ENCODE measurements around the gene COL16A1. TPM values are rescaled to one million over a fixed set of nuclear protein-coding genes. Genes with fewer than 3 reads are reported as not detected.

COL16A1 gene
- polyA plus RNA-seq, 1 experiment: 35.4 TPM

- Histone ChIP-seq H3K27ac (ENCODE audit: low read depth, low read length) (no peak overlapping the region), H3K4me3 (ENCODE audit: low read depth, low read length) (no peak overlapping the region), H3K27me3 (ENCODE audit: control insufficient read depth, insufficient read depth, low read length) (no peaks in the 10 kb centered on the region), H3K9me3 (ENCODE audit: control insufficient read depth, insufficient read depth, low read length) (no peaks in the 10 kb centered on the region)
- POLR2A ChIA-PET: no interaction called here
- peak; percentile 24 for DNase-seq (ENCODE audit: low read depth, low spot score)
- TF ChIP-seq, protein P1, sequence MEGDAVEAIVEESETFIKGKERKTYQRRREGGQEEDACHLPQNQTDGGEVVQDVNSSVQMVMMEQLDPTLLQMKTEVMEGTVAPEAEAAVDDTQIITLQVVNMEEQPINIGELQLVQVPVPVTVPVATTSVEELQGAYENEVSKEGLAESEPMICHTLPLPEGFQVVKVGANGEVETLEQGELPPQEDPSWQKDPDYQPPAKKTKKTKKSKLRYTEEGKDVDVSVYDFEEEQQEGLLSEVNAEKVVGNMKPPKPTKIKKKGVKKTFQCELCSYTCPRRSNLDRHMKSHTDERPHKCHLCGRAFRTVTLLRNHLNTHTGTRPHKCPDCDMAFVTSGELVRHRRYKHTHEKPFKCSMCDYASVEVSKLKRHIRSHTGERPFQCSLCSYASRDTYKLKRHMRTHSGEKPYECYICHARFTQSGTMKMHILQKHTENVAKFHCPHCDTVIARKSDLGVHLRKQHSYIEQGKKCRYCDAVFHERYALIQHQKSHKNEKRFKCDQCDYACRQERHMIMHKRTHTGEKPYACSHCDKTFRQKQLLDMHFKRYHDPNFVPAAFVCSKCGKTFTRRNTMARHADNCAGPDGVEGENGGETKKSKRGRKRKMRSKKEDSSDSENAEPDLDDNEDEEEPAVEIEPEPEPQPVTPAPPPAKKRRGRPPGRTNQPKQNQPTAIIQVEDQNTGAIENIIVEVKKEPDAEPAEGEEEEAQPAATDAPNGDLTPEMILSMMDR (IDR thresholded peaks at IDR 0.05; ENCODE audit: low read depth, low read length): no peak
- CTCF ChIA-PET: interaction anchor here (0.9 kb wide), 1 partner anchor 15 kb away, joined by 3 read pairs; no protein-coding TSS in a partner anchor
Measured at GRCh38 chr1:31605908-31606427, 97.8 kb downstream of the COL16A1 start.

Other genes with a start within 250 kb of the COL16A1 start
- gene TINAGL1, start 127.5 kb downstream of the COL16A1 start, polyA plus RNA-seq (2011; rRNA removed): 0.32 and 0.36 TPM in 2 replicates
- not detected in 2 replicates for gene HCRTR1, start 86.3 kb downstream of the COL16A1 start, polyA plus RNA-seq (2011; rRNA removed)
- 71.8 and 88.3 TPM in 2 replicates for gene PEF1, start 59.1 kb downstream of the COL16A1 start, polyA plus RNA-seq (2011; rRNA removed)
- 5.4 and 7.2 TPM in 2 replicates for gene ADGRB2, start 60.3 kb upstream of the COL16A1 start, polyA plus RNA-seq (2011; rRNA removed)
- 78.8 and 98.5 TPM in 2 replicates for gene SPOCD1, start 112.0 kb upstream of the COL16A1 start, polyA plus RNA-seq (2011; rRNA removed)
- 536 and 658 TPM in 2 replicates for gene PTP4A2, start 234.4 kb upstream of the COL16A1 start, polyA plus RNA-seq (2011; rRNA removed)